T-helper 22 cell (primary cell): ENCODE data around the gene ITSN1.
"Not testable (repeated sequence)": the region's sequence is repeated elsewhere in the genome, so short reads cannot be mapped to it uniquely, and the experiment has no call there.

Experiments used
- DNase-seq: peaks from one replicate; pipeline ENCODE4 v3.0.0-alpha.2; 2020; ENCODE audit warnings: low read depth

ITSN1 gene

GRCh38 chr21:33651965-33652680, 9.8 kb downstream of the ITSN1 start:
- no peak for DNase-seq

- no peak for DNase-seq
Observed at GRCh38 chr21:33654412-33654811, 12.1 kb downstream of the ITSN1 start.

GRCh38 chr21:33655588-33656221, 13.4 kb downstream of the ITSN1 start:
- no peak for DNase-seq

- DNase-seq: no peak
Observed at GRCh38 chr21:33657124-33657820, 15.0 kb downstream of the ITSN1 start.

- DNase-seq: no peak
Observed at GRCh38 chr21:33658919-33659567, 16.7 kb downstream of the ITSN1 start.

GRCh38 chr21:33659568-33659949, 17.3 kb downstream of the ITSN1 start:
- no peak for DNase-seq

- DNase-seq: no peak
Observed at GRCh38 chr21:33660406-33660805, 18.1 kb downstream of the ITSN1 start.

GRCh38 chr21:33661146-33661545, 18.8 kb downstream of the ITSN1 start:
- no peak for DNase-seq

- DNase-seq: no peak
Observed at GRCh38 chr21:33662046-33662445, 19.7 kb downstream of the ITSN1 start.

- no peak for DNase-seq
Observed at GRCh38 chr21:33663241-33663640, 20.9 kb downstream of the ITSN1 start.

- no peak for DNase-seq
Observed at GRCh38 chr21:33664135-33664534, 21.8 kb downstream of the ITSN1 start.

GRCh38 chr21:33666153-33666552, 23.9 kb downstream of the ITSN1 start:
- no peak for DNase-seq

GRCh38 chr21:33667636-33668035, 25.3 kb downstream of the ITSN1 start:
- no peak for DNase-seq

- no peak for DNase-seq
Observed at GRCh38 chr21:33668180-33668579, 25.9 kb downstream of the ITSN1 start.

GRCh38 chr21:33668620-33669019, 26.3 kb downstream of the ITSN1 start:
- DNase-seq: no peak

- DNase-seq: no peak
Observed at GRCh38 chr21:33670076-33670978, 28.0 kb downstream of the ITSN1 start.

- DNase-seq: no peak
Observed at GRCh38 chr21:33673473-33673872, 31.2 kb downstream of the ITSN1 start.

GRCh38 chr21:33674226-33674625, 31.9 kb downstream of the ITSN1 start:
- DNase-seq: no peak

GRCh38 chr21:33676666-33677065, 34.4 kb downstream of the ITSN1 start:
- not testable (repeated sequence) for DNase-seq

GRCh38 chr21:33677450-33677849, 35.1 kb downstream of the ITSN1 start:
- no peak for DNase-seq

- no peak for DNase-seq
Observed at GRCh38 chr21:33680870-33681269, 38.6 kb downstream of the ITSN1 start.
